Measurements from ENCODE around the gene ZDHHC5. TPM values are rescaled to one million over a fixed set of nuclear protein-coding genes. Genes with fewer than 3 reads are reported as not detected.
A peak's percentile ranks its signal among the peaks of the same experiment; 100 is the strongest.
"Not testable (repeated sequence)": the region's sequence is repeated elsewhere in the genome, so short reads cannot be mapped to it uniquely, and the experiment has no call there.

Gene ZDHHC5
- total RNA-seq, 1 donor from 2014 or later, result 20.5 TPM

GRCh38 chr11:57667117-57667735 lies 688 bp upstream of the ZDHHC5 start:
- DNase-seq (ENCODE audit: low spot score), result peak; percentile 99

DNA sequence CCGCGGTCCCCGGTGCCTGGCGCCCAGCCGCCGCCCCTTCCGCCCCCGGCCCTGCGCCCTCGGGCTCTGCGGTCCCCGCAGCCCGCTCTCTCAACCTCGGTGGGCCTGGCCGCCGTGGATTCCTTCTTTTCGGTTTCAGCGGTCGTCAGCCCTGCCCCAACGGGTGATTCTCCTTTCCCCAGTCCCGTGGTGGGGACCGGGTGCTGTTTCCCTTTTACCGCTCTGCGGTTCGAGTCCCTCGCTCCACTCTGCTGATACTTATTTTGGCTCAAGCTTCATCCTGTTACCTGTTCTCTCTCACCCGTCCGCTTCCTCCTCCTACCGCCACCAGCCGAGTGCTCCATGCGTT lies 494 bp downstream of the ZDHHC5 start:
- DNase-seq (ENCODE audit: low spot score), result peak; percentile 20

DNA sequence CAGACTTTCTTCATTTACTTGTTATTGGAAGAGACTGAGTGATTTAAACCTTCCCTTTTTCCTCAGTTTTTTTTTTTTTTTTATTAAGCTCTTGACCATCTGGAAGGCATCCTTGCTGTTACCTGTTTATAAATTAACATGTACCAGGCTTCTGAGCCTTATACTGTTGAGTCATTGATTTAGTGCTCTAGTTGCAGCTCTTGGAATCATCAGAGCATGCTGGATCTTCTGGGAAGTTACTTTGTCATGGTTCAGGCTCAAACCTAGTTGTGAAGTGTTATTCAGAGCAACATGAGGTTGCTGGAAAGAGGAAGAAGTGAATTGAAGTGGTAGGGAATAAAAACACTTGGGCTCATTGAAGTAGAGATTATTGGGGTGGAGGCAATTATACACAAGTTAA lies 6.3 kb downstream of the ZDHHC5 start:
- no peak for DNase-seq (ENCODE audit: low spot score)

GRCh38 chr11:57675176-57675941 lies 7.4 kb downstream of the ZDHHC5 start:
- peak; percentile 35 for DNase-seq (ENCODE audit: low spot score)

DNA sequence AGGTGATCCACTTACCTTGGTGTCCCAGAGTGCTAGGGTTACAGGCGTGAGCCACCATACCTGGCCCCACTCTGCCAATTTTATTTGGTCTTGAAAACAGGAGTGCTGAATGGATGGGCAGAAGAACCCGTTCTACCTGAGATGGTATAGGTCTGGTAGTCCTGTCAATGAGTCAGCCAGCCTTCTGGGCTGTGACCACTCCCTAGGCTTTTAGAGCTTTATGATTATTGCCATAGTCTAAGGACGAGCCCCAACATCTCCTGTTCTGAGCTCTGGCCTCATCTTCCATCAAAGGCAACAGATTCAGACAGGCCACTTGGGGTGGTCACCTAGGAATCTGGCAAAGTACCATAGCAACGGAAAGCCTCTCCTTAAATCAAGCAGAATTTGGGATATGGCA lies 11.5 kb downstream of the ZDHHC5 start:
- no peak for DNase-seq (ENCODE audit: low spot score)

DNA sequence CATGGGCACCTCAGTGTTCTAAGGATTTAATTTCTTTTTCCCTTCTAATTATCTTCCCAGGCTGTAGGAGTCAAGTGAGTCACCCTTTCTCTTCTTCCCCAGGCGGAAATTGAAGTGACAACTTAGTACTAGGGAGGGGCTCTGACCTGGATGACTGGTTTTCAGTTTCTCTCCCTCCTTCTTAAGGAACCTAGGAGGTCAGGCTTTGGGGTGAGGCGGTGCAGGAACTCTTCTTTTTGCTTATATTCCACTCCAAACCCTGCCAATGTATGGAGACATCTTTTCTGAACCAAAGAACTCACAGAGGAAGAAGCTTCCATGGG lies 12.6 kb downstream of the ZDHHC5 start:
- DNase-seq (ENCODE audit: low spot score), result no peak

- DNase-seq (ENCODE audit: low spot score), result no peak
Observed at GRCh38 chr11:57681168-57681567, 13.3 kb downstream of the ZDHHC5 start.

DNA sequence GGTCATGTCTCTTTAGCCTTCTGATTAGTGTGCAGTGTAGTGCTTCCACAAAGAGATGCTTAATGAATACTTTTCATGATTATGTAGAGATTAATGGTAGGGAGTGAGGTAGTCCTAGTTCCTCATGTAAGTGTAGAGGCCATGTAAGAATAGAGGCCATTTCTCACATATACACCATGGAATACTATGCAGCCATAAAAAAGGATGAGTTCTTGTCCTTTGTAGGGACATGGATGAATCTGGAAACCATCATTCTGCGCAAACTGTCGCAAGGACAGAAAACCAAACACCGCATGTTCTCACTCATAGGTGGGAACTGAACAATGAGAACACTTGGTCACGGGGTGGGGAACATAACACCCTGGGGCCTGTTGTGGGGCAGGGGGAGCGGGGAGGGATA lies 22.6 kb downstream of the ZDHHC5 start:
- DNase-seq (ENCODE audit: low spot score), result not testable (repeated sequence)

GRCh38 chr11:57698843-57699365 lies 31.0 kb downstream of the ZDHHC5 start:
- no peak for DNase-seq (ENCODE audit: low spot score)

GRCh38 chr11:57699813-57700212 lies 31.9 kb downstream of the ZDHHC5 start:
- no peak for DNase-seq (ENCODE audit: low spot score)

DNA sequence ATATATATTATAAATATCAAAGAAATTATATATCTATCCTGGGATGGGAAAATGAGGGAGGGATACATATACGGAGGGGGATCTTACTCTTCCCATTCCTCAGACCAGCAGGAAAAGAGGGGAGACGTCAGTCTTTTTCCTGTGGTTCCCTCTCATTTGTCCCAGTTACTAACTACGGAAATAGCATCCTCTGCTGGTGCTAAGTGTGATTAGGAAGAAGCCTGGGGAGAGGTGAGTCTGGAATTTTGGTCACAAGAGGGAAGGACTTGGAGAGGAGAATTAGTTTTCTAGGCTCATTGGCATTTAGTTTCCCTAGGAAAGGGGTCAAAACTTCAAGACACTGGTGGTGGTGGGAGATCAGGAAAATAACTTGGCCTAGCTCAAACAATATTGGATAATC lies 32.5 kb downstream of the ZDHHC5 start:
- DNase-seq (ENCODE audit: low spot score), result no peak

- no peak for DNase-seq (ENCODE audit: low spot score)
Observed at GRCh38 chr11:57703341-57703740, 35.4 kb downstream of the ZDHHC5 start.

DNA sequence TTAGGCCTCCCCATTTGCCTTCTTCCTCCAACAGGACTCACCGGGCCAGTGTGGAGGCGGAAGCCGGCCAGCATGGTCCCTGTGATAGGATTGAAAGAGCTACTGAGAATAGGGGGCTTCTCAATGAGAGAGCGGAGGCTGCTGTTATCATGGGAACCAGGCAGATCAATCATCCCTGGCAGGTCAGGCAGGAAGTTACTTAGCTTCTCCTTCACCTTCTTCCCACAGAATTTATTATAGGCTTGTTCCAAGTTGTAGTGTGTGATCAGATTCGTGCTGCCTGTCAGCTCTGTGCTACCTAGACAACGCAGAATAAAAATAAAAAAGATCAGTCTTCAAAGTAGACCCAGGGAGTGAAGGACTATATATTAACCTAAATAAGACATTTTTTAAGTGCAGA lies 37.0 kb downstream of the ZDHHC5 start:
- no peak for DNase-seq (ENCODE audit: low spot score)

- not testable (repeated sequence) for DNase-seq (ENCODE audit: low spot score)
Observed at GRCh38 chr11:57705432-57705831, 37.5 kb downstream of the ZDHHC5 start.

DNA sequence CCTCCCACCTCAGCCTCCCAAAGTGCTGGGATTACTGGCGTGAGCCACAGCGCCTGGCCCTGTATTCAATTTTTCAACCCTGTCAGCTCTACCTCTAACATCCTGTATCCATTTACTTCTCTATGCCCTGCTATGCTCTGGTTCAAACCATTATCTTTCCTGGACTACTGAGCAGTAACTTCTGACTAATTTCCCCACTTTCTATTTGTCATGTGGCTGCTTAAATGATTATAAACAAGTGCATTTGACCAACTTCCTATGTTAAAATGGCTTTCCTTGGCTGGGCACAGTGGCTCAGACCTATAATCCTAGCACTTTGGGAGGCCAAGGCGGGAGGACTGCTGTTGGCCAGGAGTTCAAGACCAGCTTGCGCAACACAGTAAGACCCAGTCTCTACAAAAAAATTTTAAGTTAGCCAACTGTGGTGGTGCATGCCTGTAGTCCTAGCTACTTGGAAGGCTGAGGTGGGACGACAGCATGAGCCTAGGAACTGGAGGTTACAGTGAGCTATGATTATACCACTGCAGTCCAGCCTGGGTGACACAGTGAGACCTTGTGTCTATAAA lies 42.0 kb downstream of the ZDHHC5 start:
- no peak for DNase-seq (ENCODE audit: low spot score)

DNA sequence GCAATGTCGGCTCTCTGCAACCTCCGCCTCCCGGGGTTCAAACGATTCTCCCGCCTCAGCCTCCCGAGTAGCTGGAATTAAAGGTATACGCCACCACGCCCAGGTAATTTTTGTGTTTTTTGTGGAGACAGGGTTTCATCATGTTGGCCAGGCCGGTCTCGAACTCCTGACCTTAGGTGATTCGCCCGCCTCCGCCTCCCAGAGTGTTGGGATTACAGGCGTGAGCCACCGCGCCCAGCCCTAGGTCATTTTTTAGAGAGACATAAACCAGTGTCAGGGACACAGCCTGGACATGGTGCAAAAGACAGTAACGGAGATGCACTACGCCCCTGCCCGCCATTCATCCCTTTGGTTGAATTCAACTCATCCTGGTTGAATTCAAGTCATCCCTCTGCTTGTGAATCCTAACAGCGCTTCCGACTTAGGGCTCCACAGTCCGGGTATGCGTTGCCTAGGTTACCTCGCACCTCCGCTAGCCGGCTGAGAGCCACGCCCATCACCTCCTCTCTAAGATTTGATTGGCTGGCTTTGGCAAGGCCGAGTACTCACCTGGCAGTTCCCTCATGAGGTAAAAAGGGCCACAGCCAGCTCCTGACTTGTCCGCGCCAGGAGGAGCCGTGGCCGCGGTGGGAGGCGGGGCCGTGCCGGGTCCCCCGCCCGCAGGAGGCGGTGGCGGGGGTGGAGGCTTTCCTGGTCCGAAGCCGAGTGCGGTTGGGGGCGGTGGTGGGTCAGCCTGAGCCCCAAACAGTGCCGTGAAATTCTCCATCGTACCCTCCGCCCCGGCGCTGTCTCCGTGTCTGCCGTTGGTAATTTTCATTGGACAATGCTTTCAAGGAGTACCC lies 43.7 kb downstream of the ZDHHC5 start, which contains the start of gene MED19:
MED19 (minus strand) TSS at position 802 of the 842 bp plus-strand sequence; CDS start at position 766, 36 bp downstream.
- peak; percentile 84 for DNase-seq (ENCODE audit: low spot score)

DNA sequence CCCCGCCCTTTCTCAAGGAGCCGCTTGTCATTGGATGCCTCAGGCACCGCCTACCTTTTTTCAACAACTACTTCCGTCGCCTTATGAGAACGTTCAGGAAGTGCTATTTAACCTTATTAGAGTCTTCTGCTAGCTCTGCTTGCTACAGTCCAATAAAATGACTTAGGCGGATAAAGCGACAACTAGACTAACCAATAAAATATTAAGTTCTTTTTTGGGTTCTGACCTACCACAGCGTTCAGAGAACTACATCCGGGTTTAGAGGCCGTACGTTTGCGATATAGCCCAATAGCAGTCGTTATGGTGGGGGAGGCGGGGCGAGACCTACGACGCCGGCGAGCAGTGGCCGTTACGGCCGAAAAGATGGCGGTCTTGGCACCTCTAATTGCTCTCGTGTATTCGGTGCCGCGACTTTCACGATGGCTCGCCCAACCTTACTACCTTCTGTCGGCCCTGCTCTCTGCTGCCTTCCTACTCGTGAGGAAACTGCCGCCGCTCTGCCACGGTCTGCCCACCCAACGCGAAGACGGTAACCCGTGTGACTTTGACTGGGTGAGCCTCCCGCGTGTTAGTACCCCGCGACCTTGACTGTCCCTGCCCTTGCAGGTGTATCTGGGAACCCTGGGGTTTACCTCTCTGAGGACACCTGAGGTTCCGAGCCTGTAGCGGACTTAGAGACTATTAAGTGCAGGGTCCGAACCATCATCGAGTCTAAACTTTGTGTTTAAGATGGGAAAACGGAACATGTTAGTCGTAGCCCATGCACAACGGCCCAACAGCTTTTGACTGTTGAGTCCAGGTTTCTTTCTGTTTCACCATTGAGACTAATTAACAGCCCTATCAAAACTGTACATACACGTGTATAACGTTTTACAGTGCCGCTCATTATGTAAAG lies 44.6 kb downstream of the ZDHHC5 start, which contains the start of gene TMX2:
TMX2 (plus strand) TSS at position 338 of the 895 bp plus-strand sequence; CDS start at position 364, 26 bp downstream.
- DNase-seq (ENCODE audit: low spot score), result peak; percentile 99

DNA sequence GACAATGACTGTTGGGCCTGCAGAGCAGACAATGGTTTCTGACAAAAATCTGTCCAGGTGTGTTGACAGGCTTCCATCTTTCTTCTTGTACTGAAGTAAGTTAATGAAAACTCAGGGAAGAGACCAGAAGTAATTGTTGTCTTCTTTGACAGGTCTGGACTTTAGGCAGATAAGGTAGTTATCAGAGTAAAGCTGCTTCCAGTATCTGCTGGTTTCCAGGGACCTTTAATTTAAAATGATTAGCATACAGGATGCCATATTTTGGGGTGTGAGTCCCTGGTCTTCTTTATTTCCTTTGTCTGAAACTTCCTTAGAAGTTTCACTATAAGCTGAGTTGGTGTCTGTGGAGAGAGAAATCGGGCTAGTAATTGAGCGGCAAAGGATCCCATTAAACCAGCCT lies 45.9 kb downstream of the ZDHHC5 start:
- DNase-seq (ENCODE audit: low spot score), result no peak

- not testable (repeated sequence) for DNase-seq (ENCODE audit: low spot score)
Observed at GRCh38 chr11:57716726-57717125, 48.8 kb downstream of the ZDHHC5 start.

DNA sequence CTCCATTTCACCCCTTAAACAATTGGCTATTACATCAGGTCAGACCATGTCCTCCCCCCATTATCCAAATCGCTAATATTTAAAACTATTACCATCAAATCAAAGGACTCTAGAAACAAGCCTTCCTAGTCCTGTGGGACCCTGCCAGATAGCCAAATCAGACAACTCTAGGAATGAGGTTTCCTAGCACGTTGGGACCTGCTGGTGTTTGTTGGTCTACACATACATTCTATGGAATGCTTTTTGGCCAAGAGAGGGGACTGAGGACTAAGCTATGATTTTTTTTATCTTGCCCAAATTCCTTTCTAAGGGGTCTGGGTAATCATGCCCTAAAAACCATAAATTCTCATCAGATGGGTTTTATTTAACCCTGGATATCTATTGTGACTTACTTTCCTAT lies 59.3 kb downstream of the ZDHHC5 start:
- DNase-seq (ENCODE audit: low spot score), result no peak

DNA sequence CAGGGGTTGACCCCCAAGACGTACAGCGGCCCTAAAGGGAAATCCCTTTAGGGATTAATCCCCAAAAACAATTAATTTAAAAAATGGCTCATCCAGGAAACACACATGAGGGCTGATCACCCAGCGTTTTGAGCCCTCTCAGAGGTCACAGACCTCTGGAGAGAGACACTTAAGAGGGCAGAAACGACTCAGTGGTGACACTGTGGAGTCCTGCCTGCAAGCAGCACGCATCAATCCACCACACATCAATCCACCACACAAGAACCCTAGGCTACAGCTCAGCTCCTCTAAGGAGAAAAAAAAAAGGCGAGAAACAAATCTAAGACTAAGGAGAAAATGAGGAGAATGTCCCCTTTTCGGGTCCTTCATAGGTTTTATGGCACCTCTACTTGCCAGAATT lies 60.9 kb downstream of the ZDHHC5 start:
- DNase-seq (ENCODE audit: low spot score), result no peak

All from umbilical cord (tissue), 2 donors.